HUES6 (cell line): ENCODE measurements around the gene GPRIN1.

Experiments
- H3K27ac ChIP-seq: 2 replicates; pipeline ENCODE4 v1.7.0; 2013; ENCODE audit warnings: low read depth, mild to moderate bottlenecking, low read length, inconsistent platforms
- H3K27me3 ChIP-seq: 2 replicates; pipeline ENCODE4 v1.6.1; 2013; ENCODE audit warnings: low read length; ENCODE audit not compliant: control insufficient read depth, insufficient read depth
- H3K36me3 ChIP-seq: 2 replicates; pipeline ENCODE4 v1.6.1; 2013; ENCODE audit warnings: low read length; ENCODE audit not compliant: control insufficient read depth, insufficient read depth
- H3K4me1 ChIP-seq: 2 replicates; pipeline ENCODE4 v1.6.1; 2013; ENCODE audit warnings: low read length; ENCODE audit not compliant: control insufficient read depth, insufficient read depth
- H3K4me3 ChIP-seq: 2 replicates; pipeline ENCODE4 v1.5.1; 2013; ENCODE audit warnings: low read depth, low read length
- H3K9ac ChIP-seq: one replicate; pipeline ENCODE4 v1.6.1; 2013; ENCODE audit warnings: mild to moderate bottlenecking, low read length
- H3K9me3 ChIP-seq: 2 replicates; pipeline ENCODE4 v1.6.1; 2013; ENCODE audit warnings: low read depth, low read length; ENCODE audit not compliant: control insufficient read depth, insufficient read depth

The GPRIN1 gene

DNA sequence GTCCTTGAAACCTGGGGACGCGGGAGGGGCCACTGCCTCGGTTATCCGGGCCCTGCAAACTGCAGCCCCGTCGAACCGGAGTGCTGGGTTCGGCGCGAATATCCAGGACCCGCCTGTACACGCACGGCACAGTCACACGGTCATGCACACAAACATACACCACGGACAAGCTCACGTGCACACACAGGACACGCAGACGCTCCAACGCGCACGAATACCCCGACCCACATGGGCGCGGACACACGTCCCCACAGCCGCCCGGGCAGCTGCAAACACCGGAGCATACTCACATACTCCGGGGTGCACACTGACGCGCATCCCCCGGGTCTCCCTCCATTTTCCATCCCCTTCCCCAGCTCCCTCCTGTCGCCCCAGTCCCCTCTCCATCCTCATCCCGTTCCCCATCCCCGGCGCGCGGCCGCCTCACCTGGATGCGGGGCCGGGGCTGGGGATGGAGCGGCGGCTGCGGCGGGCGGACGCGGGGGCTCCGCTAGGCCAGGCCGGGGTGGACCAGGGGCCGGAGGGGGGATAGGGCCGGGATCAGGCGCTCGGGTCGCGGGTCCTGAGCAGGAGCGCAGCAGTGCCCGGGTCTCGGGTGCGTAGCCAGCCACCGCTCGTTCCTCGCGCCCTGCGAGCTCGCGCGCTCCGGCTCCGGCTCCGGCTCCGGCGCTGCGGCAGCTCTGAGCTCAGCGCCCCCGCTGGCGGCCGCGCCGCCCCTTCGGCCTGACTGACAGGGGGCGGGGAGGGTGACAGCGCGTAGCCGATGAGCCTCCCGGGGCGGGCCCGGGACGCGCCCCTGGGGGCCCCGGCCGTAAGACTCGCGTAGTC, 20.1 kb upstream of the GPRIN1 start, which contains the start of the genes EIF4E1B and SNCB:
Gene EIF4E1B, plus strand, starts transcription at position 823 of the 828 bp plus-strand sequence. CDS start 12,113 bp downstream, outside the sequence.
Gene SNCB, minus strand, starts transcription at position 682 of the 828 bp plus-strand sequence. CDS start 880 bp downstream, outside the sequence.
- Histone ChIP-seq H3K9ac (peak within 1 kb of the TSS; percentile 13), H3K9me3 (no peaks in the 10 kb centered on the region), H3K27ac (no peak within 1 kb of the TSS), H3K4me1 (peaks cover 19% of the 10 kb centered on the region), H3K27me3 (peaks cover 67% of the 10 kb centered on the region), H3K4me3 (peak within 1 kb of the TSS; percentile 88), H3K36me3 (no peaks in the 10 kb centered on the region)

DNA sequence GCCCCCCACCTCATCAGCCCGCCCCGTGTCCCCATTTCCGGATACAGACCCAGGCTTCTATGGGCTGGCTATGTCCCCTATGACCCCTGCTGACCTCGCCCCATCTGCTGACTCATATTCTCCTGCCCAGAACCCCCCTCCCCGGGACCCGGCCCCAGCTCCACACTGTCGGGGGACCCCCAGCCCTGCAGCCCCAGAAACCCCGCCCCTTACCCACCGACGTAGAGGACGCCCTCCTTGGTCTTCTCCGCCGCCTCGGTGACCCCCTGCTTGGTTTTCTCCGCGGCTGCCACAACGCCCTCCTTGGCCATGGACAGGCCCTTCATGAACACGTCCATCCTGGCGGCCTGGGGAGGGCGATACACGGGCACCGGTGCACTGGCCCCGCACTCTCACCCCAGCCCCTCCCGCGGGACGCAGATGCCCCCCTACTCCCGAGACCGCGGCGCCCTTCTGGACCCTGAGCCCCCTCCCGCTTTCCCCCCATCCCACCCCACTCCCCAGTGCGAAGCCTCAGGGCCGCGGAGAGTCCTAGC, 19.4 kb upstream of the GPRIN1 start:
- H3K9ac ChIP-seq: no peak overlapping the region
- no peak overlapping the region for H3K27ac ChIP-seq
- peak overlapping the region; percentile 88 for H3K4me3 ChIP-seq
- H3K27me3 ChIP-seq: peaks cover 67% of the 10 kb centered on the region
- no peaks in the 10 kb centered on the region for H3K9me3 ChIP-seq
- peaks cover 19% of the 10 kb centered on the region for H3K4me1 ChIP-seq
- H3K36me3 ChIP-seq: no peaks in the 10 kb centered on the region

DNA sequence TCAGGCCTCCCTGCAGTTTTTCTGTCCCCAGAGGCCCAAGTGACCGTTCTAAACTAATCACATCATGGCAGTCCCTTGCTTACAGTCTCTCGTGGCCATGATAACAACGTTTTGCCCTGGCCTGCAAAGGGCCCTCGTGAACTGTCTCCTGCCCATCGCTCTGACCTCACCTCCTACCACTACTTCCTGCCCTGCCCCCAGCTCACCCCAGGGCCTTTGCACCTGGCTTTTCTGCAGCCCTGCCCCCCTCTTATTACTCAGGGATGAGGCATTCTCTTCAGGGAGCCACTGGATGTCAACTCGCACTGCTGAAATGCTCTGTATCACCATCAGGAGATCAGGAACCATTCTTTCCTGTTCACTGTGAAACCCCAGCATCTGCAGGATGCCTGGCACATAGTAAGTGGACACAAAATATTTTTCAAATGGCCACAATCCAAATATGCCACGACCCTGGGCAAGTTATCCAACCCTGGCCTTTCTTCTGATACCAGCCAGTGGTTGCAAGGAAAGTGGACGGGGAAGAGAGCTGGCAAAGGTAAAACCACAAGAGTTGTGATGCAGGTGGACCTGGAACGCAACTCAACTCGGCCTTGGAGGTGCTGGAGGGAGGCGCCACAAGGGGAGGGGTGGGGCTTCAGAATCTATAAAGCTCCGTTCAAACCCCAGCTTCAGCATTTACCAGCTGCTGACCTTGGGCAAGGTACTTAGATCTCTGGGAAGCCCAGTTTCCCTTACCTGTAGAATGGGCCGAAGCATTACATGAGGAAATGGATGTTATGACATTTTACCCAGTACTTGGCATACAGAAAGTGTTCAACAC, 18.7 kb upstream of the GPRIN1 start:
- no peak overlapping the region for H3K27ac ChIP-seq
- no peaks in the 10 kb centered on the region for H3K36me3 ChIP-seq
- no peak overlapping the region for H3K9ac ChIP-seq
- H3K4me3 ChIP-seq: peak overlapping the region; percentile 88
- H3K4me1 ChIP-seq: peaks cover 12% of the 10 kb centered on the region; the same call in 1 of the 2 replicates
- H3K27me3 ChIP-seq: peaks cover 61% of the 10 kb centered on the region
- no peaks in the 10 kb centered on the region for H3K9me3 ChIP-seq

DNA sequence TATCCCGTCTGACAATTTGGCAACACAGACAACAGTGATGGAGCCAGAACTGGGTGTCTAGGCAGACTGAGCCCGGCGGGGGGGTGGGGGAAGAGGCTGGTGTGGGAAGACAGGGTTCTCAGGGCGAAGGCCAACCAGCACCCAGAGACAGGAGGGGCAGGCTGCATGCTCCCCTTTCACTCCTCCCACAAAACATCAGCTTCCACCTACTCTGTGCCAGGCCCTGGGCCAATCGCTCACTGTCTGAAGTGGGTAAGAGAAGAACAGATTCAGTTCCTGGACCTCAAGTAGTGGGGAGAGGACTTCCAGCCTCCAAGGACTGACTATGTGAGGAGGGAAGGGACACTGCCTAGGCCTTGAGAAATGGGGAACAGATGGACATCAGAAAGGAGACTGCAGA, 17.6 kb upstream of the GPRIN1 start:
- no peak overlapping the region for H3K9ac ChIP-seq
- H3K27ac ChIP-seq: no peak overlapping the region
- H3K27me3 ChIP-seq: peaks cover 54% of the 10 kb centered on the region
- no peaks in the 10 kb centered on the region for H3K36me3 ChIP-seq
- peaks cover 12% of the 10 kb centered on the region; the same call in 1 of the 2 replicates for H3K4me1 ChIP-seq
- H3K4me3 ChIP-seq: no peak overlapping the region
- H3K9me3 ChIP-seq: no peaks in the 10 kb centered on the region

DNA sequence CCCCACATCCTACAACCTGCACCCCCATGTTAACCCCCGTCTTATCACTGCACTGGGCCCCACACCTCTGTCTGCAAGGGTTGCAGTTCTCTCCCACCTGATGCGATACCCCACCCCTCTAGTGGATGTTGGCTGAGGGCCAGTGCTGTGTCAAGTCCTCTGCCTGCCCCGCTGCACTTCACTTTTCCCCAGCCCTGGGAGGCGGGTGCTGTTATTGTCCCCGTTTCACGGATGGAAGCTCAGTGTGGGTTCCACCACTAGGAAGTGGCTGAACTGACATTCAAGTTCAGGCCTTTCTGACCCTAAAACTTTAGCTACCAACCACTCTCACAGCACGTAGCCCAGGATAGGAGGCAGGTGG, 16.9 kb upstream of the GPRIN1 start:
- no peaks in the 10 kb centered on the region for H3K9me3 ChIP-seq
- H3K36me3 ChIP-seq: no peaks in the 10 kb centered on the region
- H3K27me3 ChIP-seq: peaks cover 52% of the 10 kb centered on the region
- no peak overlapping the region for H3K27ac ChIP-seq
- H3K4me3 ChIP-seq: no peak overlapping the region
- peaks cover 12% of the 10 kb centered on the region; the same call in 1 of the 2 replicates for H3K4me1 ChIP-seq
- no peak overlapping the region for H3K9ac ChIP-seq

DNA sequence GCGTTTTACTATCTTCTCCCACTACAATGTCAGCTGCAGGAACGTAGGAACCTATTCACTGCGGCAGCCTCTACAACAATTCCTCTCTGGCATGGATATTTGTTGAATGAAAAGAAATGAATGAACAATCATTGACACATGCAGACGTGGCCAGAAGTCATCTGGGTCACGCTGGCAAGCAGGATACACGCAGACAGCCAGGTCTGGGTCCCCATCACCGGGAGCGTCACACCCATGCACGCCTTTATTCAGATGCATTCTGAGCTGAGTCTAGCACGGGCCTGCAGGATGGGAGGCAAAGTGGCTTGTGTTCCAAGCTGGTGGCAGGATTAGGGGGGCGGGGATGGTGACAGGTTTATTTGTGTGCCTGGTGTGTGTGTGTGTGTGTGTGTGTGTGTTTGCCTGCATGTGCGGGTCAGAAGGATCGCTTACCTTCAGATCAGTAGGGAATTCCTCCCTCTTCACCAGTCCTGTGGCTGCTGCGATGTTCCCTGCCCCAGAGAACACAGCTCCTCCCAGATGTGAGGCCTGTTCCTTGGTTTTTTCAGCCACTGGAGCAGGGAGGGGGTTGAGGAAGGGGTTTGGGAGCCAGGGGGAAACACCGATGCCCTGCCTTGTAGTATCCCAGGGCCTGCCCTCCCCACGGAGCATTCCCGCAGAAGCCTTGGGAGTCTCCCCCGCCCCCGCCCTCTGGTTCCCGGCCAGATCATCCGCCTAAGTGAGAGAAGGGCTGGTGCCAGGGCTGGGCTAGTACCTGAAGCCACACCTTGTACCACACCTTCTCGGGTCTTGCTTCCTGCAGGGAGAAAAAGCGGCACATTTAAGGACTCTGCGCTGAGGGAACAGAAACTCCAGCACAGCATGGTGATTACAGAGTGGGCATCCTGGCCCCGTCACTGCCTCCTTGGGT, 16.3 kb upstream of the GPRIN1 start:
- no peak overlapping the region for H3K27ac ChIP-seq
- H3K9ac ChIP-seq: no peak overlapping the region
- H3K36me3 ChIP-seq: no peaks in the 10 kb centered on the region
- peaks cover 11% of the 10 kb centered on the region; the same call in 1 of the 2 replicates for H3K4me1 ChIP-seq
- H3K4me3 ChIP-seq: no peak overlapping the region
- peaks cover 52% of the 10 kb centered on the region for H3K27me3 ChIP-seq
- H3K9me3 ChIP-seq: no peaks in the 10 kb centered on the region

DNA sequence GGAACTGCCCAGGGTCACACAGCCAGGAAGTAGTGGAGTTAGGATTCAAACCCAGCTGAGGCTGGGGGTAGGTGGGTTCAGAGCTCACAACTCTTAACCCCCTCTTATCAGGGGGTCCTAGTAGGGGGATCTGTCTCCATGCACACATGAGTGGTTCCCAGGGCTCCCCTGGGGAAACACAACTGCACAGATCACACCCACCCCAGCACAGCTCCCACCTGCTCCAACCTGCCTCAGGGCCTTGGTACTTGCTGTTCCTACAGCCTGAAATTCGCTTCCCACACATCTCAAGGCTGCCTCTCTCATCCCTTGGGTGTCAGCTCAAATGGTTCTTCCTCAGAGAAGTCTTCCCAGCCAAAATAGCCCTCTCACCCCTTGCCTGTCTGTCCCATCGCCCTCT, 15.6 kb upstream of the GPRIN1 start:
- Histone ChIP-seq H3K4me1 (0 out of 2 replicates have a peak, but pooled peaks cover 5% of the 10 kb centered on the region), H3K27me3 (peaks cover 52% of the 10 kb centered on the region), H3K9ac (no peak overlapping the region), H3K4me3 (no peak overlapping the region), H3K9me3 (no peaks in the 10 kb centered on the region), H3K36me3 (no peaks in the 10 kb centered on the region), H3K27ac (no peak overlapping the region)

DNA sequence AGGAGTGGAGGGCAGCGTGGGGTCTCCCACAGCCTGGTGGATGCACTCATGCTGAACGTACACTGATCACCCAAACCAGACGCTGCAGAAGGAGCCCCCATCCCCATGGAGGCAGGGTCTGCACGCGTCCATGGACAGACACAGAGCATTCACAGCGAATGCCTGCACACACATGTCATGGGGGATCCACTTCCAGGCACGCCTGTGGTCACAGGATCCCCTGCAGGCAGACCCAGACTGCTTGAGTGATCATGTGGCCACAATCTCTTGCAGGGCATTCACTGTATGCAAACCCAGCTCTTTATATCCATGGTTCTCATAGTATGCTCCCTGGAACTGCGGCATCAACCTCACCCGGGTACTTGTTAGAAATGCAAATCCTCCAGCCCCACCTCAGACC, 15.0 kb upstream of the GPRIN1 start:
- Histone ChIP-seq H3K27ac (no peak overlapping the region), H3K4me1 (0 out of 2 replicates have a peak, but pooled peaks cover 6% of the 10 kb centered on the region), H3K4me3 (no peak overlapping the region), H3K27me3 (peaks cover 53% of the 10 kb centered on the region), H3K9ac (no peak overlapping the region), H3K9me3 (no peaks in the 10 kb centered on the region), H3K36me3 (no peaks in the 10 kb centered on the region)

DNA sequence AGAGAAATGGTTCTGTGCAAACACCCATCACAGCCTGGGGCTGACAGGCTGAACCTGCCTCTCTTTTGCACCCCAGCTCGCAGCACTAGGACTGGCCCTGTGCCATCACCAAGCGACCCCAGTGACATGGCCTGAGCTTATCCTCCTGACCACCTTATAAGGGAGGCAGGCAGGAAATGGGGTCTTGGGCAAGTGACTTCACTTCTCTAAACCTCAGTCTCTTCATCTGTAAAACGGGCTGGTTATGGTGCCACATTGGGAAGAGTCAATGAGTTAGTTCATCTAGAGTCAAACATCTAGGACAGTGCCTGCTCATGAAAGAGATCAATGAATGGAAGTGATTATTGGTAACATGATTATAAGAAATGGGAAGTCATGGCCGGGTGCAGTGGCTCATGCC, 14.2 kb upstream of the GPRIN1 start:
- Histone ChIP-seq H3K27me3 (peaks cover 52% of the 10 kb centered on the region), H3K4me1 (peaks cover 10% of the 10 kb centered on the region; the same call in 1 of the 2 replicates), H3K4me3 (no peak overlapping the region), H3K9me3 (no peaks in the 10 kb centered on the region), H3K36me3 (no peaks in the 10 kb centered on the region), H3K9ac (no peak overlapping the region), H3K27ac (no peak overlapping the region)

DNA sequence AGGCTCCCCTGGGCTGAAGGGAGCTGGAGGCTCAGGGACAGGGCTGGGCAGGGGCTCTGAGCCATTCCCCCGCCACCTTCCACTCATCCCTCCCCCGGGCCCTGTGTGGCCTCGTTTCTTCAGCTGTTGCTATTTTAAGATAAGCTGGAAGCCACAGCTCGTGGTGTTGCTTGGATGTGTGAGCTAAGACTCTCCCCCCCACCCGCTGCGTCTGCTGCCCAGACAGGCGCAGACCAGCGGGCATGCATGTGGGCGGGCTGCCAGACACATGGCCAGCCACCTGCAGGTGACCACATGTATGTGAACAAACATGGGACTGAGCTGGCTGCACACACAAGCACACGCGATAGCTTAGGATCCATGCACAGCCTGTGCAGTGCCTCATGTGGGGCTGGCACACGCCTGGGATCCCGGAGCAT, 11.7 kb upstream of the GPRIN1 start:
- Histone ChIP-seq H3K36me3 (no peaks in the 10 kb centered on the region), H3K4me1 (peaks cover 8% of the 10 kb centered on the region; the same call in 1 of the 2 replicates), H3K9ac (no peak overlapping the region), H3K27me3 (peaks cover 53% of the 10 kb centered on the region), H3K9me3 (no peaks in the 10 kb centered on the region), H3K4me3 (no peak overlapping the region), H3K27ac (no peak overlapping the region)
